Measurements from ENCODE around the gene KRTAP5-5. TPM values are rescaled to one million over a fixed set of nuclear protein-coding genes. Genes with fewer than 3 reads are reported as not detected.

Gene KRTAP5-5
- total and polyA plus RNA-seq, 2 donors (not counting 3 experiments of a cell fraction or from before 2014, with no cell fraction given): not detected

GRCh38 chr11:1675536-1676228 lies 46.1 kb downstream of the KRTAP5-5 start:
- Histone ChIP-seq H3K27me3 (ENCODE audit: control insufficient read depth in 2 of 2, insufficient read depth in 2 of 2, low read length in 2 of 2) (peaks cover 19 to 20% of the 10 kb centered on the region in 2 experiments), H3K36me3 (ENCODE audit: control insufficient read depth in 2 of 2, extremely low read depth in 1 of 2, insufficient read depth in 2 of 2, low read length in 2 of 2) (no peaks in the 10 kb centered on the region), H3K4me2 (ENCODE audit: insufficient read depth, low read length) (no peak overlapping the region), H3K79me2 (ENCODE audit: control insufficient read depth, insufficient read depth, low read length) (no peaks in the 10 kb centered on the region), H3K9ac (replicated peaks; ENCODE audit: extremely low read depth, insufficient read depth, low read length) (no peak overlapping the region), H3K9me1 (replicated peaks; ENCODE audit: control insufficient read depth, extremely low read depth, insufficient read depth, low read length) (no peaks in the 10 kb centered on the region), H4K20me1 (replicated peaks; ENCODE audit: control insufficient read depth, extremely low read depth, insufficient read depth, low read length) (no peaks in the 10 kb centered on the region), H3K27ac (ENCODE audit: insufficient read depth, low read depth, low read length) (no peak overlapping the region), H3K4me3 (replicated peaks in 1 of 3; ENCODE audit: insufficient read depth in 1 of 3, low read depth in 1 of 3, low read length in 3 of 3) (no peak overlapping the region), H2AFZ (ENCODE audit: low read depth, low read length) (no peak overlapping the region), H3K9me3 (replicated peaks; ENCODE audit: control insufficient read depth, insufficient read depth, low read length) (no peaks in the 10 kb centered on the region), H3K4me1 (ENCODE audit: control insufficient read depth, extremely low read depth, insufficient read depth, low read length) (no peaks in the 10 kb centered on the region)
- no peak for FAIRE-seq
- intact Hi-C loops (cut with micrococcal nuclease): no loop called here
- no TSS peak for BruUV-seq (replicated peaks)
- ChIA-PET CTCF (interaction anchor here (0.7 to 2.0 kb wide), 6 partner anchors 19 to 326 kb away, joined by 3 to 8 read pairs (median 4); no protein-coding TSS in a partner anchor), POLR2A (no interaction called here)
- no peak for TF ChIP-seq POLR2AphosphoS5 (IDR thresholded peaks at IDR 0.05; ENCODE audit: insufficient read depth, low read depth, low read length)
- TF ChIP-seq MYC (IDR thresholded peaks at IDR 0.05; ENCODE audit: low read depth, low read length): no peak
- TF ChIP-seq MAX (IDR thresholded peaks at IDR 0.05; ENCODE audit: insufficient read depth, insufficient read length): no peak
- no peak for TF ChIP-seq CTCF (IDR thresholded peaks at IDR 0.05; ENCODE audit: extremely low read depth in 1 of 2, insufficient read depth in 1 of 2, low read depth in 1 of 2, low read length in 2 of 2)
- TF ChIP-seq EZH2 (IDR thresholded peaks at IDR 0.05; ENCODE audit: borderline replicate concordance, low read depth, low read length, severe bottlenecking): no peak
- no peak for TF ChIP-seq POLR2A (IDR thresholded peaks at IDR 0.05; ENCODE audit: low read depth, low read length)
- TF ChIP-seq GATA2 (IDR thresholded peaks at IDR 0.05; ENCODE audit: insufficient read depth, insufficient read length, low read depth, low read length): no peak
- TF ChIP-seq FOS (IDR thresholded peaks at IDR 0.05; ENCODE audit: borderline replicate concordance, insufficient read depth, low read length): no peak
- no peak for DNase-seq (ENCODE audit: low read depth, low spot score)
- dilution Hi-C loops (cut with MboI; ENCODE audit: extremely low pct_ligation_motif_present, low sequenced_read_pairs): no loop called here
